Colonic mucosa (tissue), 4 donors: ENCODE results near the gene FBXL7. TPM values are rescaled to one million over a fixed set of nuclear protein-coding genes. Genes with fewer than 3 reads are reported as not detected.

Experiments used
- DNase-seq: peaks from one replicate; pipeline ENCODE4 v3.0.0-alpha.2; 2020
- H3K27ac ChIP-seq: fragments of 200-600 bp; one replicate; pipeline ENCODE4 v1.8.0; 2021
- H3K27me3 ChIP-seq: fragments of 200-600 bp; one replicate; pipeline ENCODE4 v1.8.0; 2021
- H3K36me3 ChIP-seq: fragments of 200-600 bp; one replicate; pipeline ENCODE4 v1.8.0; 2021
- H3K4me1 ChIP-seq: fragments of 200-600 bp; one replicate; pipeline ENCODE4 v1.8.0; 2021; ENCODE audit warnings: mild to moderate bottlenecking
- H3K4me3 ChIP-seq: fragments of 200-600 bp; one replicate; pipeline ENCODE4 v1.8.0; 2021
- H3K9ac ChIP-seq, 2 donors: one replicate each; pipeline ENCODE4 v1.7.0; 2013; ENCODE audit warnings: control low read depth in 2 of 2, low read depth in 2 of 2, low read length in 2 of 2
- H3K9me3 ChIP-seq: fragments of 200-600 bp; one replicate; pipeline ENCODE4 v1.8.0; 2021
- intact Hi-C: fragments of 100-400 bp; cut with DNase I; formaldehyde crosslinking; loops from one replicate; pipeline ENCODE4 v1.14.1; 2022
- total RNA-seq, 2 donors: library from RNA; stranded (reverse); fragmentation: NEBNext Ultra II Directional in 1 of 2; extraction: Animal tissue kit (Norgen Biotek cat#: 25700) in 1 of 2; gene quantifications; one replicate each; pipeline ENCODE4 v1.2.1, GENCODE V29; 2021
- TF ChIP-seq, protein P1 (sequence below): fragments of 200-600 bp; IDR thresholded peaks from one replicate; pipeline ENCODE4 v1.8.0; 2022; ENCODE audit warnings: antibody characterized with exemption, mild to moderate bottlenecking
- donor health status: healthy.
- donor health status: DM: no; HTN: no; CAD: no.
- donor health status: DM: no; HTN: no; CAD: no.

The FBXL7 gene
- total RNA-seq, 2 donors from 2014 or later: 1.6 to 3.0 TPM

DNA sequence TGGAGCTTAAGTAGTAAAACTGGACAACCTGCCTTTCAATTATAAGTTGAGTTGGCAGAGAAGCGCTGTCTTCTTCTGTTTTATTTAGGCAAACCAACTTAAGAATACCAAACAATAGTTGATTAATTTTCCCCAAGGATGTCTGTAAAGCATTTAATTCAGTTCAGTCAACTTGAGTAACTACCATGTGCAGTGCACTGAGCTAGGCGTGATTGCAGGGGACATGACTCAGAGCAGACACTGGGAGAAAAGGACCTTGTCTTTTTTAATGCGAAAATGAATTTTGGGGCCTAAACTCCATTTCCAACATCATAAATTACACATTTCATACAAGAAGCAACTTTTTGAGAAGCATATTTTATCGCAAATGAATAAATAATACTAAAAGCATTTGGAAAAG lies 66.3 kb downstream of the FBXL7 start:
- no peaks in the 10 kb centered on the region for H3K9me3 ChIP-seq
- no peak for DNase-seq
- H3K36me3 ChIP-seq: no peaks in the 10 kb centered on the region
- H3K27me3 ChIP-seq: no peaks in the 10 kb centered on the region
- H3K4me3 ChIP-seq: no peak overlapping the region
- TF ChIP-seq, protein P1, sequence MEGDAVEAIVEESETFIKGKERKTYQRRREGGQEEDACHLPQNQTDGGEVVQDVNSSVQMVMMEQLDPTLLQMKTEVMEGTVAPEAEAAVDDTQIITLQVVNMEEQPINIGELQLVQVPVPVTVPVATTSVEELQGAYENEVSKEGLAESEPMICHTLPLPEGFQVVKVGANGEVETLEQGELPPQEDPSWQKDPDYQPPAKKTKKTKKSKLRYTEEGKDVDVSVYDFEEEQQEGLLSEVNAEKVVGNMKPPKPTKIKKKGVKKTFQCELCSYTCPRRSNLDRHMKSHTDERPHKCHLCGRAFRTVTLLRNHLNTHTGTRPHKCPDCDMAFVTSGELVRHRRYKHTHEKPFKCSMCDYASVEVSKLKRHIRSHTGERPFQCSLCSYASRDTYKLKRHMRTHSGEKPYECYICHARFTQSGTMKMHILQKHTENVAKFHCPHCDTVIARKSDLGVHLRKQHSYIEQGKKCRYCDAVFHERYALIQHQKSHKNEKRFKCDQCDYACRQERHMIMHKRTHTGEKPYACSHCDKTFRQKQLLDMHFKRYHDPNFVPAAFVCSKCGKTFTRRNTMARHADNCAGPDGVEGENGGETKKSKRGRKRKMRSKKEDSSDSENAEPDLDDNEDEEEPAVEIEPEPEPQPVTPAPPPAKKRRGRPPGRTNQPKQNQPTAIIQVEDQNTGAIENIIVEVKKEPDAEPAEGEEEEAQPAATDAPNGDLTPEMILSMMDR: no peak
- no peaks in the 10 kb centered on the region for H3K4me1 ChIP-seq
- intact Hi-C loops: no loop called here
- no peak overlapping the region for H3K9ac ChIP-seq
- no peak overlapping the region for H3K27ac ChIP-seq

DNA sequence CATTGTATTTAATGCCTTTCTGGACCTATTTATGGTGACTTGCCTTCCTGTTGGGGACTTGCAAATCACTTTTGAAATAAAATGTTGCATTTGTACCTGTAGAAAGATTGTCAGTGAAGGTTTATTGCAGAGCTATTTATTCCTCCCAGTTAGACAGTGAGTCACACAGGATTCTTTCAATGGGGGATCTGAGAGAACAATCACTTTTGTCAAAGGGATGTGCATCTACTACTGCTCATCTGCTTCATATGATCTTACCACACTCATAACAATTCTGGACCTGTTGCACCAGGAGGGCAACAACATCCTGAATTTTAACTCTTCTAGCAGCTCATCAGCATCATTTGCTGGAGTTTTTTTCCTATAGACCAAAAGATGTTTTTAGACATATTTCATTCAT lies 66.8 kb downstream of the FBXL7 start:
- intact Hi-C loops: no loop called here
- Histone ChIP-seq H3K27ac (no peak overlapping the region), H3K9me3 (no peaks in the 10 kb centered on the region), H3K36me3 (no peaks in the 10 kb centered on the region), H3K9ac (no peak overlapping the region), H3K4me3 (no peak overlapping the region), H3K4me1 (no peaks in the 10 kb centered on the region), H3K27me3 (no peaks in the 10 kb centered on the region)
- DNase-seq: no peak
- TF ChIP-seq, protein P1: no peak

DNA sequence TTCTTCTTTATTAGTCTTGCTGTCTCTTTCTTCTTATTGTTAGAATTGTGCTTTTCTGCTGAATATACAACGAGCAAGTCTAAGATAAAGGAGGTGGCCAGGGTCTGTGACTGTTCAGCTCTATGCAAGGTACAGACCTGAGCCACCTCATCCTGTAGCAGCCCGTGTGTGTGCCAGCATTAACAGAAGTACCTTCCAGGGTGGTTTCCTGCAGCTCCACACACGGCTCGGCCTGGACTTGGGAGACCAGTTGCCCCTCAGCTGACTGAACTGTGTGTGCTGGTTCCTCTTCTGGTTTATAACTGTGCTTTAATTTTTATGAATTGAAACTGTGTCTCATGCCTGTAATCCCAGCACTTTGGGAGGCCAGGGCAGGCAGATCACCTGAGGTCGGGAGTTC lies 70.5 kb downstream of the FBXL7 start:
- Histone ChIP-seq H3K4me3 (no peak overlapping the region), H3K9me3 (no peaks in the 10 kb centered on the region), H3K4me1 (no peaks in the 10 kb centered on the region), H3K36me3 (no peaks in the 10 kb centered on the region), H3K9ac (no peak overlapping the region), H3K27ac (no peak overlapping the region), H3K27me3 (no peaks in the 10 kb centered on the region)
- TF ChIP-seq, protein P1: no peak
- no peak for DNase-seq
- intact Hi-C loops: no loop called here

DNA sequence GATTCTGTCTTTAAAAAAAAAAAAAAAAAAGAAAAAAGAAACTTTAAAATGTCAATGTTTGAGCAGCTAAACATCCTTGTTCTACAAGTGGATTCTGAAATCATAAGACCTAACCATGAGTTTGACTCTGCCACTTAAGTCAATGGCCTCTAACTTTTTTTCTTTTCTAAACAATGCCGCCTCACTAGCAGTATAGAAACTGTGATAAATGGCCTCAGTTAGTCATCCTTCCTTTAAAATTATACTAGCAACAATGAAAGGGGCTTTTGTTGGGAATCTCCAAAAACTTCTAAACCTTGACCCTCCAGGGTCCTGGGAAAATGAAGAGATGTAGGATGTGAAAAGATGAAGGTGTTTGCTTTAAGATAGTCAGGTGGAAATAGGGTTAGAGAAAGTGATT lies 71.1 kb downstream of the FBXL7 start:
- H3K27ac ChIP-seq: no peak overlapping the region
- intact Hi-C loops: no loop called here

DNA sequence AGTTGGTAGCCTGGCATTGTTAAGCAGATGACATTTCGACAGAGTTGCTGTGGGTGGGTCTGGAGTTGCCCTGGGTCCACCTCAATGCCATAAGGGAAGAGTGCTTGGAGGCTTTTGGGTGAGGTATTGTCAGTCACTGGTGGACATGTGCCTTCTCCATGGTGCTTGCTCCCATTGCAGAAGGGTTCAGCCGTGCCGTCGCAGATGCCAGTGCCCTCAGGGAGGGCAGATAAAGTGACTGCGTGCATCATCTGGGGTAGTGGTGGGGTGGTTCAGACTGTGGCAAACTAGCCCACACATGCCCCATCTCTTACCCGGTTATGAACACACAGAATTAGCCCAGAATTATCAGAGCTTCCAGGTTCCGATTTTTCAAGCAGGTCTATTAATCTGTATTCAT lies 71.6 kb downstream of the FBXL7 start:
- Histone ChIP-seq H3K9me3 (no peaks in the 10 kb centered on the region), H3K4me3 (no peak overlapping the region), H3K27ac (no peak overlapping the region), H3K4me1 (no peaks in the 10 kb centered on the region), H3K27me3 (no peaks in the 10 kb centered on the region), H3K36me3 (no peaks in the 10 kb centered on the region), H3K9ac (no peak overlapping the region)
- intact Hi-C loops: no loop called here
- no peak for DNase-seq
- TF ChIP-seq, protein P1: no peak

More for the DNA sequence above, 71.1 kb downstream of the FBXL7 start:
- Histone ChIP-seq H3K9me3 (no peaks in the 10 kb centered on the region), H3K4me3 (no peak overlapping the region), H3K36me3 (no peaks in the 10 kb centered on the region), H3K4me1 (no peaks in the 10 kb centered on the region), H3K27me3 (no peaks in the 10 kb centered on the region), H3K9ac (no peak overlapping the region)
- no peak for DNase-seq
- TF ChIP-seq, protein P1: no peak

DNA sequence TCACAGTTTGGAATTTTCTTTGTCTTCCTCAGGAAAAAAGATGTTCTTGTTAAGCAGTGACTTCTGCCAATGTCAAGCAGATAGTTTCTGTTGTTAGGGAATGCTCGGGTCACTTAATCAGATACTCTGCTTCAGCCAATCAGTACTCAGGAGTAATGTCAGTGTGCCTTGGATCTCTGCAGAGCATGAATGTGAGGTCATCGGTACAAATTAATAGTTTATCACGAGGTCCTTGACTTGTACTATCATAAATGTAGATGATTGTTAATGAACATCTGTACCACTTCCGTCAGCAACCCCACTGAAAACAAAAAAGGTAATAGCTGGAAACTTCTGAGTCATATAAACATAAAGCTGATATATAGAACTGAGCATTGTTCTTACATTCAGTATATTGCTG lies 73.6 kb downstream of the FBXL7 start:
- Histone ChIP-seq H3K4me3 (no peak overlapping the region), H3K27me3 (no peaks in the 10 kb centered on the region), H3K27ac (no peak overlapping the region), H3K4me1 (no peaks in the 10 kb centered on the region), H3K9ac (no peak overlapping the region), H3K9me3 (no peaks in the 10 kb centered on the region), H3K36me3 (no peaks in the 10 kb centered on the region)
- TF ChIP-seq, protein P1: no peak
- no peak for DNase-seq
- intact Hi-C loops: no loop called here
